ENCODE data around the gene FGR. TPM values are rescaled to one million over a fixed set of nuclear protein-coding genes. Genes with fewer than 3 reads are reported as not detected.

FGR gene
- polyA plus RNA-seq, 1 donor (not counting 4 experiments of a cell fraction or from before 2014, with no cell fraction given): 0.04 TPM

GRCh38 chr1:27577504-27578188 lies 57.3 kb downstream of the FGR start:
- no peaks in the 10 kb centered on the region for H3K9me1 ChIP-seq (ENCODE audit: control insufficient read depth, extremely low read depth, insufficient read depth, low read length)
- no peaks in the 10 kb centered on the region for H3K27me3 ChIP-seq (ENCODE audit: control insufficient read depth, extremely low read depth, insufficient read depth, low read length)
- no peak for FAIRE-seq
- no peaks in the 10 kb centered on the region for H4K20me1 ChIP-seq (ENCODE audit: control insufficient read depth, extremely low read depth, insufficient read depth, low read length)
- peaks cover 43% of the 10 kb centered on the region for H3K79me2 ChIP-seq (ENCODE audit: control insufficient read depth, insufficient read depth, low read length)
- peaks cover 0 to 9% of the 10 kb centered on the region in 2 experiments for H3K36me3 ChIP-seq (ENCODE audit: control insufficient read depth in 2 of 2, extremely low read depth in 1 of 2, insufficient read depth in 2 of 2, low read length in 2 of 2)
- H3K9ac ChIP-seq (ENCODE audit: control insufficient read depth, extremely low read depth, insufficient read depth, low read length): no peak overlapping the region
- no peak overlapping the region for H3K27ac ChIP-seq (ENCODE audit: control insufficient read depth, insufficient read depth, low read length)
- H3K4me3 ChIP-seq (ENCODE audit: control insufficient read depth in 2 of 3, extremely low read depth in 1 of 3, insufficient read depth in 2 of 3, low read depth in 1 of 3, low read length in 3 of 3): no peak overlapping the region
- H3K4me2 ChIP-seq (ENCODE audit: control insufficient read depth, extremely low read depth, insufficient read depth, low read depth, low read length): no peak overlapping the region
- TF ChIP-seq EZH2 (IDR thresholded peaks at IDR 0.05; ENCODE audit: low read length) (no peak), CTCF (optimal IDR thresholded peaks at IDR 0.05 in 1 of 3, IDR thresholded peaks at IDR 0.05 in 1 of 3, conservative IDR thresholded peaks at IDR 0.05 in 1 of 3; ENCODE audit: extremely low read depth in 1 of 3, insufficient read depth in 2 of 3, low read length in 3 of 3) (no peak)
- H3K4me1 ChIP-seq (ENCODE audit: control insufficient read depth, extremely low read depth, insufficient read depth, low read length): peaks cover 31% of the 10 kb centered on the region
- dilution Hi-C loops (cut with MboI; ENCODE audit: extremely low pct_ligation_motif_present, low sequenced_read_pairs): loop anchor here (25.0 kb wide), 1 partner anchor 165 kb away; no protein-coding TSS in a partner anchor
- no peak for DNase-seq (ENCODE audit: low read depth, low spot score)
- H2AFZ ChIP-seq (ENCODE audit: control insufficient read depth, low read length): no peak overlapping the region
- H3K9me3 ChIP-seq (ENCODE audit: control insufficient read depth, low read depth, low read length): no peaks in the 10 kb centered on the region

GRCh38 chr1:27576806-27577227 lies 58.2 kb downstream of the FGR start:
- Histone ChIP-seq H3K4me3 (ENCODE audit: control insufficient read depth in 2 of 3, extremely low read depth in 1 of 3, insufficient read depth in 2 of 3, low read depth in 1 of 3, low read length in 3 of 3) (no peak overlapping the region), H3K27ac (ENCODE audit: control insufficient read depth, insufficient read depth, low read length) (no peak overlapping the region), H3K9me3 (ENCODE audit: control insufficient read depth, low read depth, low read length) (no peaks in the 10 kb centered on the region), H3K79me2 (ENCODE audit: control insufficient read depth, insufficient read depth, low read length) (peaks cover 44% of the 10 kb centered on the region), H3K36me3 (ENCODE audit: control insufficient read depth in 2 of 2, extremely low read depth in 1 of 2, insufficient read depth in 2 of 2, low read length in 2 of 2) (peaks cover 0 to 6% of the 10 kb centered on the region in 2 experiments), H3K9me1 (ENCODE audit: control insufficient read depth, extremely low read depth, insufficient read depth, low read length) (no peaks in the 10 kb centered on the region), H3K4me1 (ENCODE audit: control insufficient read depth, extremely low read depth, insufficient read depth, low read length) (peaks cover 40% of the 10 kb centered on the region), H2AFZ (ENCODE audit: control insufficient read depth, low read length) (no peak overlapping the region), H4K20me1 (ENCODE audit: control insufficient read depth, extremely low read depth, insufficient read depth, low read length) (no peaks in the 10 kb centered on the region), H3K4me2 (ENCODE audit: control insufficient read depth, extremely low read depth, insufficient read depth, low read depth, low read length) (peak overlapping the region; percentile 85), H3K27me3 (ENCODE audit: control insufficient read depth, extremely low read depth, insufficient read depth, low read length) (no peaks in the 10 kb centered on the region), H3K9ac (ENCODE audit: control insufficient read depth, extremely low read depth, insufficient read depth, low read length) (no peak overlapping the region)
- no peak for TF ChIP-seq EZH2 (IDR thresholded peaks at IDR 0.05; ENCODE audit: low read length)
- TF ChIP-seq CTCF (optimal IDR thresholded peaks at IDR 0.05 in 1 of 3, IDR thresholded peaks at IDR 0.05 in 1 of 3, conservative IDR thresholded peaks at IDR 0.05 in 1 of 3; ENCODE audit: extremely low read depth in 1 of 3, insufficient read depth in 2 of 3, low read length in 3 of 3): no peak
- DNase-seq (ENCODE audit: low read depth, low spot score) (no peak), FAIRE-seq (no peak)
- dilution Hi-C loops (cut with MboI; ENCODE audit: extremely low pct_ligation_motif_present, low sequenced_read_pairs): loop anchor here (25.0 kb wide), 1 partner anchor 165 kb away; no protein-coding TSS in a partner anchor

Data from keratinocyte (primary cell).